Upper lobe of left lung (tissue), 4 donors: Measurements from ENCODE around the gene KRT86.

Source experiments
- POLR2A ChIP-seq, 4 donors: fragments of 450-650 bp; IDR thresholded peaks; one replicate each; pipeline ENCODE4 v1.5.1; 2016 to 2017; ENCODE audit warnings: antibody characterized with exemption in 4 of 4, mild to moderate bottlenecking in 2 of 4
- TF ChIP-seq, protein P1 (sequence below), 6 experiments: fragments of 450-650 bp in 4 of 6; fragments of 200-600 bp in 2 of 6; sonication (generic) in 2 of 6; IDR thresholded peaks; one replicate each; pipeline ENCODE4 v1.5.1; 2016 to 2019; ENCODE audit warnings: antibody characterized with exemption in 6 of 6

DNA sequence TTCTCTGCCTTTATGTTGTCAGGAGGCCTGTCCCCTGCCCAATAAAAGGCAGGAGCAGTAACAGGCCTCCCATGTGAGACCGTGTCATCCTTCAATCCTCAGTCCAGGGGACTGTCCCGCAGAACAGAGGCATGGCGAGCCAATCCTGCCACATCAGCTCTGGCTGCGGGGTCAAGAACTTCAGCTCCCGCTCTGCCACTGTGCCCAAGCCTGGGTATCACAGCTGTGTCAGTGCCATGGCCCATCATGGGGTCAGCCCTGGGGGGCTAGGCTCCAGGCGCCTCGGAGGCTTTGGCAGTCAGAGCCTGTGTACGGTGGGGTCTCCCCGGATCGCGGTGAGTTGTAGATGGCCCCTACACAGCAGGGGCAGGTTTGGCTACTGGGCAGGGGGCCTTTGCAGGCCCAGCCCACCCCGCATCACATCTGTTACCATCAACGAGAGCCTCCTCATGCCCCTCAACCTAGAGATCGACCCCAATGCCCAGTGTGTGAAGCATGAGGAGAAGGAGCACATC, 66.7 kb downstream of the KRT86 start:
- TF ChIP-seq, protein P1, sequence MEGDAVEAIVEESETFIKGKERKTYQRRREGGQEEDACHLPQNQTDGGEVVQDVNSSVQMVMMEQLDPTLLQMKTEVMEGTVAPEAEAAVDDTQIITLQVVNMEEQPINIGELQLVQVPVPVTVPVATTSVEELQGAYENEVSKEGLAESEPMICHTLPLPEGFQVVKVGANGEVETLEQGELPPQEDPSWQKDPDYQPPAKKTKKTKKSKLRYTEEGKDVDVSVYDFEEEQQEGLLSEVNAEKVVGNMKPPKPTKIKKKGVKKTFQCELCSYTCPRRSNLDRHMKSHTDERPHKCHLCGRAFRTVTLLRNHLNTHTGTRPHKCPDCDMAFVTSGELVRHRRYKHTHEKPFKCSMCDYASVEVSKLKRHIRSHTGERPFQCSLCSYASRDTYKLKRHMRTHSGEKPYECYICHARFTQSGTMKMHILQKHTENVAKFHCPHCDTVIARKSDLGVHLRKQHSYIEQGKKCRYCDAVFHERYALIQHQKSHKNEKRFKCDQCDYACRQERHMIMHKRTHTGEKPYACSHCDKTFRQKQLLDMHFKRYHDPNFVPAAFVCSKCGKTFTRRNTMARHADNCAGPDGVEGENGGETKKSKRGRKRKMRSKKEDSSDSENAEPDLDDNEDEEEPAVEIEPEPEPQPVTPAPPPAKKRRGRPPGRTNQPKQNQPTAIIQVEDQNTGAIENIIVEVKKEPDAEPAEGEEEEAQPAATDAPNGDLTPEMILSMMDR (IDR thresholded peaks at IDR 0.05) = no peak
- TF ChIP-seq POLR2A (IDR thresholded peaks at IDR 0.05) = no peak
